Upper lobe of left lung (tissue), 6 donors: ENCODE results near the gene RPL35A. TPM values are rescaled to one million over a fixed set of nuclear protein-coding genes. Genes with fewer than 3 reads are reported as not detected.
"Not testable (repeated sequence)": the region's sequence is repeated elsewhere in the genome, so short reads cannot be mapped to it uniquely, and the experiment has no call there.

Experiments
- ATAC-seq, 2 donors: fragments of 200-7000 bp; cut with Tn5 transposase; one replicate each; pipeline ENCODE4 v1.9.1; 2022; ENCODE audit warnings: mild to moderate bottlenecking in 2 of 2, moderate library complexity in 2 of 2; ENCODE audit not compliant: low FRiP score in 2 of 2
- DNase-seq, 2 donors: peaks; one replicate each; pipeline ENCODE4 v3.0.0-alpha.2; 2019 to 2020
- H3K27ac ChIP-seq, 4 donors: fragments of 200-600 bp; sonication (generic); one replicate each; pipeline ENCODE4 v1.5.1; 2016 to 2019
- H3K27me3 ChIP-seq, 4 donors: fragments of 200-600 bp; sonication (generic); one replicate each; pipeline ENCODE4 v1.5.1; 2017 to 2019
- H3K36me3 ChIP-seq, 4 donors: fragments of 200-600 bp; sonication (generic); one replicate each; pipeline ENCODE4 v1.5.1; 2016 to 2019
- H3K4me1 ChIP-seq, 4 donors: fragments of 200-600 bp; sonication (generic); one replicate each; pipeline ENCODE4 v1.5.1; 2018 to 2019
- H3K4me3 ChIP-seq, 4 donors: fragments of 200-600 bp; sonication (generic); one replicate each; pipeline ENCODE4 v1.5.1; 2017 to 2019; ENCODE audit warnings: mild to moderate bottlenecking in 2 of 4, moderate library complexity in 1 of 4
- H3K9me3 ChIP-seq, 4 donors: fragments of 200-600 bp; sonication (generic); one replicate each; pipeline ENCODE4 v1.5.1; 2018 to 2019
- CTCF ChIP-seq, 6 experiments: fragments of 450-650 bp in 4 of 6; fragments of 200-600 bp in 2 of 6; sonication (generic) in 2 of 6; IDR thresholded peaks; one replicate each; pipeline ENCODE4 v1.5.1; 2016 to 2019; ENCODE audit warnings: antibody characterized with exemption in 6 of 6
- EP300 ChIP-seq, 4 donors: sonication (generic); formaldehyde crosslinking; IDR thresholded peaks; one replicate each; pipeline ENCODE4 v1.5.1; 2017; ENCODE audit warnings: antibody characterized with exemption in 4 of 4, control low read depth in 2 of 4
- POLR2A ChIP-seq, 4 donors: fragments of 450-650 bp; IDR thresholded peaks; one replicate each; pipeline ENCODE4 v1.5.1; 2016 to 2017; ENCODE audit warnings: antibody characterized with exemption in 4 of 4, mild to moderate bottlenecking in 2 of 4
- POLR2AphosphoS5 ChIP-seq, 2 donors: sonication (generic); formaldehyde crosslinking; IDR thresholded peaks; one replicate each; pipeline ENCODE4 v1.5.1; 2017; ENCODE audit warnings: antibody characterized with exemption in 2 of 2
- WGBS, 2 donors: methylation state at CpG; one replicate each; pipeline ENCODE4 v1.1.5; 2017 to 2018; 5-methylcytosine and 5-hydroxymethylcytosine counted together
- total RNA-seq, 6 donors: library from RNA; depleted of rRNA in 4 of 6; stranded (reverse); fragments of >200 nt in 4 of 6; gene quantifications; one replicate each; pipeline versions ENCODE4 v1.1.0 to v1.2.1, GENCODE V29; 2016 to 2021
- donor health status: DM: no; HTN: no; CAD: no; lungs with moderate emphysema.
- donor health status: DM: no; HTN: yes; CAD: no; lungs with severe emphysema.

RPL35A gene
- total RNA-seq, 6 donors from 2014 or later, result 80.7 to 771 (median 420) TPM

GRCh38 chr3:197907196-197907595, 42.8 kb upstream of the RPL35A start:
- no peak overlapping the region for H3K4me3 ChIP-seq
- no peak overlapping the region for H3K27ac ChIP-seq
- peaks cover 0 to 7% (median 3%) of the 10 kb centered on the region in 4 donors for H3K4me1 ChIP-seq
- H3K27me3 ChIP-seq, result no peaks in the 10 kb centered on the region
- TF ChIP-seq CTCF (IDR thresholded peaks at IDR 0.05) (no peak), EP300 (IDR thresholded peaks at IDR 0.05) (no peak), POLR2AphosphoS5 (IDR thresholded peaks at IDR 0.05) (no peak), POLR2A (IDR thresholded peaks at IDR 0.05) (no peak)
- DNase-seq (no peak), ATAC-seq (no peak)
- 72 to 83% methylated on average over 2 of the region's 2 CpGs for WGBS, 2 donors
- peaks cover 0 to under 1% (median 0%) of the 10 kb centered on the region in 4 donors for H3K36me3 ChIP-seq
- no peaks in the 10 kb centered on the region for H3K9me3 ChIP-seq

- not testable (repeated sequence) for H3K36me3 ChIP-seq, ATAC-seq
Measured at GRCh38 chr3:197908550-197908949, 41.4 kb upstream of the RPL35A start.

GRCh38 chr3:197908957-197909701, 40.9 kb upstream of the RPL35A start:
- DNase-seq (no peak), ATAC-seq (no peak)
- no peaks in the 10 kb centered on the region for H3K9me3 ChIP-seq
- peaks cover 0 to 6% (median 3%) of the 10 kb centered on the region in 4 donors for H3K36me3 ChIP-seq
- no peak overlapping the region for H3K4me3 ChIP-seq
- H3K27ac ChIP-seq, result no peak overlapping the region
- WGBS, 2 donors, result 93 to 97% methylated on average over 4 of the region's 4 CpGs
- no peaks in the 10 kb centered on the region for H3K27me3 ChIP-seq
- H3K4me1 ChIP-seq, result peaks cover 0 to 7% (median 3%) of the 10 kb centered on the region in 4 donors
- TF ChIP-seq POLR2A (IDR thresholded peaks at IDR 0.05), result no peak
- TF ChIP-seq EP300 (IDR thresholded peaks at IDR 0.05), result no peak
- TF ChIP-seq CTCF (IDR thresholded peaks at IDR 0.05), result no peak
- no peak for TF ChIP-seq POLR2AphosphoS5 (IDR thresholded peaks at IDR 0.05)

More at GRCh38 chr3:197908550-197908949, 41.4 kb upstream of the RPL35A start:
- H3K27ac ChIP-seq, H3K4me1 ChIP-seq, H3K4me3 ChIP-seq, H3K9me3 ChIP-seq, DNase-seq, H3K27me3 ChIP-seq: not testable (repeated sequence)
- WGBS, 2 donors, result 89 to 95% methylated on average over 2 of the region's 2 CpGs

GRCh38 chr3:197912741-197913476, 37.1 kb upstream of the RPL35A start:
- Histone ChIP-seq H3K9me3 (no peaks in the 10 kb centered on the region), H3K36me3 (peaks cover 0 to 6% (median 3%) of the 10 kb centered on the region in 4 donors), H3K4me1 (no peaks in the 10 kb centered on the region), H3K4me3 (no peak overlapping the region), H3K27ac (no peak overlapping the region), H3K27me3 (no peaks in the 10 kb centered on the region)
- ATAC-seq, result no peak
- 86 to 89% methylated on average over 32 to 33 of the region's 33 CpGs for WGBS, 2 donors
- TF ChIP-seq EP300 (IDR thresholded peaks at IDR 0.05) (no peak), CTCF (IDR thresholded peaks at IDR 0.05) (no peak), POLR2A (IDR thresholded peaks at IDR 0.05) (no peak), POLR2AphosphoS5 (IDR thresholded peaks at IDR 0.05) (no peak)
- peak in 1 of 2 donors; percentile 70 for DNase-seq

- 93% methylated on average over 12 of the region's 12 CpGs for WGBS, 2 donors
Measured at GRCh38 chr3:197913641-197914380, 36.2 kb upstream of the RPL35A start.

More at GRCh38 chr3:197913641-197914380, 36.2 kb upstream of the RPL35A start:
- ATAC-seq (no peak), DNase-seq (no peak)
- Histone ChIP-seq H3K27ac (no peak overlapping the region), H3K36me3 (peaks cover 0 to 6% (median 3%) of the 10 kb centered on the region in 4 donors), H3K4me1 (no peaks in the 10 kb centered on the region), H3K27me3 (no peaks in the 10 kb centered on the region), H3K4me3 (no peak overlapping the region), H3K9me3 (no peaks in the 10 kb centered on the region)
- TF ChIP-seq POLR2AphosphoS5 (IDR thresholded peaks at IDR 0.05) (no peak), POLR2A (IDR thresholded peaks at IDR 0.05) (no peak), CTCF (IDR thresholded peaks at IDR 0.05) (no peak), EP300 (IDR thresholded peaks at IDR 0.05) (no peak)
